ENCODE measurements around the gene CYSRT1.

CYSRT1 gene

GRCh38 chr9:137229903-137230704 lies 5.1 kb downstream of the CYSRT1 start:
- POLR2A ChIA-PET (ENCODE audit: low non-redundant PET), result interaction anchor here (0.8 kb wide), 1 partner anchor 11 kb away, joined by 4 read pairs; the partner anchor contains the start of gene TUBB4B
- no peak overlapping the region for H3K27ac ChIP-seq
- TF ChIP-seq, protein P1, sequence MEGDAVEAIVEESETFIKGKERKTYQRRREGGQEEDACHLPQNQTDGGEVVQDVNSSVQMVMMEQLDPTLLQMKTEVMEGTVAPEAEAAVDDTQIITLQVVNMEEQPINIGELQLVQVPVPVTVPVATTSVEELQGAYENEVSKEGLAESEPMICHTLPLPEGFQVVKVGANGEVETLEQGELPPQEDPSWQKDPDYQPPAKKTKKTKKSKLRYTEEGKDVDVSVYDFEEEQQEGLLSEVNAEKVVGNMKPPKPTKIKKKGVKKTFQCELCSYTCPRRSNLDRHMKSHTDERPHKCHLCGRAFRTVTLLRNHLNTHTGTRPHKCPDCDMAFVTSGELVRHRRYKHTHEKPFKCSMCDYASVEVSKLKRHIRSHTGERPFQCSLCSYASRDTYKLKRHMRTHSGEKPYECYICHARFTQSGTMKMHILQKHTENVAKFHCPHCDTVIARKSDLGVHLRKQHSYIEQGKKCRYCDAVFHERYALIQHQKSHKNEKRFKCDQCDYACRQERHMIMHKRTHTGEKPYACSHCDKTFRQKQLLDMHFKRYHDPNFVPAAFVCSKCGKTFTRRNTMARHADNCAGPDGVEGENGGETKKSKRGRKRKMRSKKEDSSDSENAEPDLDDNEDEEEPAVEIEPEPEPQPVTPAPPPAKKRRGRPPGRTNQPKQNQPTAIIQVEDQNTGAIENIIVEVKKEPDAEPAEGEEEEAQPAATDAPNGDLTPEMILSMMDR (conservative IDR thresholded peaks at IDR 0.05; ENCODE audit: low read depth), result no peak
- CTCF ChIA-PET, result interaction anchor here (0.6 to 0.9 kb wide), 2 partner anchors 41 to 100 kb away, joined by 3 read pairs; partner anchors contain the start of gene SSNA1
- no peak for DNase-seq (ENCODE audit: low spot score)

GRCh38 chr9:137230705-137231371 lies 5.9 kb downstream of the CYSRT1 start, which contains the start of gene SLC34A3:
TSS of gene SLC34A3 (plus strand) at chr9:137230901. CDS start at chr9:137231703, 802 bp downstream.
- ChIA-PET CTCF (interaction anchor here (0.6 to 1.4 kb wide), 2 partner anchors 10 to 100 kb away, joined by 3 read pairs; partner anchors contain the start of gene TUBB4B), POLR2A (ENCODE audit: low non-redundant PET) (no interaction called here)
- no peak for DNase-seq (ENCODE audit: low spot score)
- TF ChIP-seq, protein P1 (conservative IDR thresholded peaks at IDR 0.05; ENCODE audit: low read depth), result no peak
- no peak within 1 kb of the TSS for H3K27ac ChIP-seq

DNA sequence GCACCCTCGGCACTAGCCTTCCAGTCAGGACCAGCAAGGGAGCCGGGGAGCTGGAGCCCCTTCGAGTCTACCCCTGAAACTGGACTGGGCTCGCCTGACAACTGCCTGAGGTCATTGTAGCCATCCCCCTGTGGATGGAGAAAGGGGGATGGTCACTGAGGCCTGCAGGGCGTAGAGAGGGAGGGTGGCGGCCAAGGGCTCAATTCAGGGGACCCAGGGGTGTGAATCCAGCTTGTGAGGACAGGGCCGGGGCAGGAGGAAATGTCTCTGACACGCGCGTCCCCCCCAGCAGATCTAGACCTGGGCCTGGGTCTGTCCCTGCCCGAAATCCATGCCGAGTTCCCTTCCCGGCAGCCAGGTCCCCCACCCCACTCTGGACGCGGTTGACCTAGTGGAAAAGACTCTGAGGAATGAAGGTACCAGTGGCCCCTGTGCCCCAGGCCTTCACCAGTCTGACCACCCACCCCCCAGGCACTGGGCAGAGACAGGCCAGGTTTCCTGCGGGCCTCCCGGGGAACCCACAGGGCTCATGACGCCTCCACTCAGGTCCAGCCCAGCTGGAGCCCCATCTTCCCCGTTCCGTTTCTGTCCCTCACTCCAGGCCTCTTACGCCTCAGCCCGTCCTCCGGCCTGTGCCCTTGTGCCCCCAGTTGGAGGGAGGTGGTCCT lies 6.5 kb downstream of the CYSRT1 start:
- POLR2A ChIA-PET (ENCODE audit: low non-redundant PET), result no interaction called here

GRCh38 chr9:137232101-137232500 lies 7.1 kb downstream of the CYSRT1 start:
- DNase-seq (ENCODE audit: low spot score), result no peak
- ChIA-PET POLR2A (ENCODE audit: low non-redundant PET) (no interaction called here), CTCF (interaction anchor here (0.6 to 1.4 kb wide), 2 partner anchors 8 to 112 kb away, joined by 3 read pairs; partner anchors contain the start of gene TUBB4B)
- TF ChIP-seq, protein P1 (conservative IDR thresholded peaks at IDR 0.05; ENCODE audit: low read depth), result no peak
- H3K27ac ChIP-seq, result no peak overlapping the region

More for the DNA sequence above, 6.5 kb downstream of the CYSRT1 start:
- CTCF ChIA-PET, result interaction anchor here (0.6 to 1.4 kb wide), 2 partner anchors 9 to 112 kb away, joined by 3 read pairs; partner anchors contain the start of gene TUBB4B
- no peak overlapping the region for H3K27ac ChIP-seq
- TF ChIP-seq, protein P1 (conservative IDR thresholded peaks at IDR 0.05; ENCODE audit: low read depth), result no peak
- no peak for DNase-seq (ENCODE audit: low spot score)

GRCh38 chr9:137232510-137232909 lies 7.5 kb downstream of the CYSRT1 start:
- no peak overlapping the region for H3K27ac ChIP-seq
- ChIA-PET POLR2A (ENCODE audit: low non-redundant PET) (interaction anchor here (0.5 kb wide), 1 partner anchor 24 kb away, joined by 3 read pairs; no protein-coding TSS in a partner anchor), CTCF (interaction anchor here (1.4 kb wide), 1 partner anchor 8 kb away, joined by 3 read pairs; the partner anchor contains the start of gene TUBB4B)
- DNase-seq (ENCODE audit: low spot score), result no peak
- TF ChIP-seq, protein P1 (conservative IDR thresholded peaks at IDR 0.05; ENCODE audit: low read depth), result no peak

All from RWPE1 (cell line).